GM12878 (cell line): Measurements from ENCODE around the gene CC2D1A. TPM values are rescaled to one million over a fixed set of nuclear protein-coding genes. Genes with fewer than 3 reads are reported as not detected.

Experiments
- CBX3 ChIP-seq: fragments of 200-600 bp; sonication (generic); IDR thresholded peaks from 2 replicates; pipeline ENCODE4 v1.6.1; 2016; ENCODE audit warnings: low read depth, borderline replicate concordance
- HCFC1 ChIP-seq: fragments of 150-350 bp; IDR thresholded peaks from 2 replicates; pipeline ENCODE4 v1.6.1; 2014; ENCODE audit warnings: low read length
- RAD21 ChIP-seq: IDR thresholded peaks from 2 replicates; pipeline ENCODE4 v1.6.1; 2011; ENCODE audit warnings: mild to moderate bottlenecking, low read depth, low read length, moderate library complexity; ENCODE audit not compliant: insufficient read depth
- RAD51 ChIP-seq: fragments of 450-650 bp; IDR thresholded peaks from 2 replicates; pipeline ENCODE4 v1.6.1; 2016; ENCODE audit warnings: moderate library complexity, mild to moderate bottlenecking, inconsistent platforms
- TCF3 ChIP-seq: IDR thresholded peaks from 2 replicates; pipeline ENCODE4 v1.6.1; 2012; ENCODE audit warnings: low read depth, mild to moderate bottlenecking, low read length, borderline replicate concordance; ENCODE audit not compliant: insufficient read depth
- ZNF622 ChIP-seq: fragments of 450-650 bp; IDR thresholded peaks from 2 replicates; pipeline ENCODE4 v1.6.1; 2017; ENCODE audit warnings: mild to moderate bottlenecking, inconsistent platforms
- polyA plus RNA-seq, 11 experiments: library from polyadenylated mRNA; depleted of rRNA in 4 of 11; unstranded in 6 of 11; stranded (reverse) in 5 of 11; fragments of >200 nt; fragmentation: Nextera tagmentation in 4 of 11; fragmentation: Illumina TruSeq in 1 of 11; extraction: Ambion mirVana in 4 of 11; extraction: Trizol in 1 of 11; gene quantifications; 1 replicate in 1 of 11; 2 replicates in 10 of 11; pipeline versions ENCODE4 v1.2.1 to v1.2.3, GENCODE V29; 2011 to 2016; ENCODE audit warnings: inconsistent platforms in 2 of 11, missing spikeins in 2 of 11, low read depth in 1 of 11
- total RNA-seq, 4 experiments: library from RNA; depleted of rRNA in 3 of 4; stranded (reverse); fragments of >200 nt in 3 of 4; fragmentation: Illumina TruSeq in 1 of 4; extraction: Trizol in 1 of 4; gene quantifications; 2 replicates each; pipeline versions ENCODE4 v1.2.1 to v1.2.3, GENCODE V29; 2013 to 2021
- TF ChIP-seq, protein P1 (sequence below): fragments of 450-650 bp; IDR thresholded peaks from 2 replicates; pipeline ENCODE4 v1.6.1; 2017; ENCODE audit warnings: mild to moderate bottlenecking, moderate library complexity
- TF ChIP-seq, protein P2 (sequence below): IDR thresholded peaks from 2 replicates; pipeline ENCODE4 v1.6.1; 2011; ENCODE audit warnings: mild to moderate bottlenecking, low read depth, low read length, moderate library complexity; ENCODE audit not compliant: insufficient replicate concordance
- TF ChIP-seq, protein P3 (sequence below): fragments of 450-650 bp; IDR thresholded peaks from 2 replicates; pipeline ENCODE4 v1.6.1; 2017; ENCODE audit warnings: mild to moderate bottlenecking, moderate library complexity
- TF ChIP-seq, protein P4 (sequence below): fragments of 150-350 bp; IDR thresholded peaks from 2 replicates; pipeline ENCODE4 v1.6.1; 2016; ENCODE audit warnings: low read depth, low read length

CC2D1A gene
- total and polyA plus RNA-seq, 10 of the 15 experiments (the other 5 are each of a cell fraction or from before 2014, with no cell fraction given) = 0.13 to 36.1 (median 16.1) TPM

DNA sequence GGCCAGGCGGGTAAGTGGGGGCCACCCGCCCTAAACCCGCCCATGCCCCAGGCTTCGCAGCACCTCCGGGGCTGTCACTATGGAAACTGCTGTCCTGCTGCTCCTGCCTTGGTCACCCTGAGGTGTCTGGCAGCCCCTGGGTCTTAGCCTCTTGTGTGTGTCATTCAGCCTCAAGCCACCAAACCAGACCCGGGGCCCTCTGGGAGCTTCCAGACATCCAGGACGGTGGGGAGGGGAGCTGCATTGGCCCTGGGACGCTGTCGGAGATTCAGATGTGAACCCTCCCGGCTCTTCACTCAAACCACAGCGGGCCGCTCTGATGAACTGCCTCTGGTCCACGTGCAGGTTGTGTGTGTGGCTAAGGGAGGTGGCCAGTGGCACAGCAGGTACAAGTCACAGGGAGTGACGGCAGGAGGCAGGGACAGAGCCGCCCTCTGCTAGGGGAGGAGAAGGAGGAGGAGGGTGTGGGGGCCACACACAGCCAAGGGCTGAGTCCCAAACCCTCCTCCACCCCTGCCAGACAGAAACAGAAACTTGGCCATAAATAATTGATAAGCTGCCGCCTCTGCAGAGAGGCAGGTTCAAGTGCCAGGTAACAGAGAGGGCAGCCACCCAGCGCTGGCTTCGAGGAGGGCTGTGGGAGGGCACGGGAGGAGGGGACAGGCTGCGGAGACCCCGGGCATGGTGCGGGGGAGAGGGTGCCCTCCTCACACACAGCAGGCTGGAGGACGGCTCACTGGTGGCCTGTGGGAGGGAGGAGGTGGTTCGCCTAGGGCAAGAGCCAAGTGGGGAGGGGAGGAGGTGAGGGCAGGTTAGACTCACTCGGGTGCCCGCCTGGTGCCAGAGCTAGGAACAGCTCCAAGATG is 21.0 kb upstream of the CC2D1A start (continued):
- TF ChIP-seq, protein P1, sequence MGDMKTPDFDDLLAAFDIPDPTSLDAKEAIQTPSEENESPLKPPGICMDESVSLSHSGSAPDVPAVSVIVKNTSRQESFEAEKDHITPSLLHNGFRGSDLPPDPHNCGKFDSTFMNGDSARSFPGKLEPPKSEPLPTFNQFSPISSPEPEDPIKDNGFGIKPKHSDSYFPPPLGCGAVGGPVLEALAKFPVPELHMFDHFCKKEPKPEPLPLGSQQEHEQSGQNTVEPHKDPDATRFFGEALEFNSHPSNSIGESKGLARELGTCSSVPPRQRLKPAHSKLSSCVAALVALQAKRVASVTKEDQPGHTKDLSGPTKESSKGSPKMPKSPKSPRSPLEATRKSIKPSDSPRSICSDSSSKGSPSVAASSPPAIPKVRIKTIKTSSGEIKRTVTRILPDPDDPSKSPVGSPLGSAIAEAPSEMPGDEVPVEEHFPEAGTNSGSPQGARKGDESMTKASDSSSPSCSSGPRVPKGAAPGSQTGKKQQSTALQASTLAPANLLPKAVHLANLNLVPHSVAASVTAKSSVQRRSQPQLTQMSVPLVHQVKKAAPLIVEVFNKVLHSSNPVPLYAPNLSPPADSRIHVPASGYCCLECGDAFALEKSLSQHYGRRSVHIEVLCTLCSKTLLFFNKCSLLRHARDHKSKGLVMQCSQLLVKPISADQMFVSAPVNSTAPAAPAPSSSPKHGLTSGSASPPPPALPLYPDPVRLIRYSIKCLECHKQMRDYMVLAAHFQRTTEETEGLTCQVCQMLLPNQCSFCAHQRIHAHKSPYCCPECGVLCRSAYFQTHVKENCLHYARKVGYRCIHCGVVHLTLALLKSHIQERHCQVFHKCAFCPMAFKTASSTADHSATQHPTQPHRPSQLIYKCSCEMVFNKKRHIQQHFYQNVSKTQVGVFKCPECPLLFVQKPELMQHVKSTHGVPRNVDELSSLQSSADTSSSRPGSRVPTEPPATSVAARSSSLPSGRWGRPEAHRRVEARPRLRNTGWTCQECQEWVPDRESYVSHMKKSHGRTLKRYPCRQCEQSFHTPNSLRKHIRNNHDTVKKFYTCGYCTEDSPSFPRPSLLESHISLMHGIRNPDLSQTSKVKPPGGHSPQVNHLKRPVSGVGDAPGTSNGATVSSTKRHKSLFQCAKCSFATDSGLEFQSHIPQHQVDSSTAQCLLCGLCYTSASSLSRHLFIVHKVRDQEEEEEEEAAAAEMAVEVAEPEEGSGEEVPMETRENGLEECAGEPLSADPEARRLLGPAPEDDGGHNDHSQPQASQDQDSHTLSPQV = no peak
- TF ChIP-seq RAD21 = no peak
- TF ChIP-seq, protein P2, sequence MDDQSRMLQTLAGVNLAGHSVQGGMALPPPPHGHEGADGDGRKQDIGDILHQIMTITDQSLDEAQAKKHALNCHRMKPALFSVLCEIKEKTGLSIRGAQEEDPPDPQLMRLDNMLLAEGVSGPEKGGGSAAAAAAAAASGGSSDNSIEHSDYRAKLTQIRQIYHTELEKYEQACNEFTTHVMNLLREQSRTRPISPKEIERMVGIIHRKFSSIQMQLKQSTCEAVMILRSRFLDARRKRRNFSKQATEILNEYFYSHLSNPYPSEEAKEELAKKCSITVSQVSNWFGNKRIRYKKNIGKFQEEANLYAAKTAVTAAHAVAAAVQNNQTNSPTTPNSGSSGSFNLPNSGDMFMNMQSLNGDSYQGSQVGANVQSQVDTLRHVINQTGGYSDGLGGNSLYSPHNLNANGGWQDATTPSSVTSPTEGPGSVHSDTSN = no peak
- TF ChIP-seq TCF3 = no peak
- TF ChIP-seq ZNF622 = no peak
- TF ChIP-seq, protein P3, sequence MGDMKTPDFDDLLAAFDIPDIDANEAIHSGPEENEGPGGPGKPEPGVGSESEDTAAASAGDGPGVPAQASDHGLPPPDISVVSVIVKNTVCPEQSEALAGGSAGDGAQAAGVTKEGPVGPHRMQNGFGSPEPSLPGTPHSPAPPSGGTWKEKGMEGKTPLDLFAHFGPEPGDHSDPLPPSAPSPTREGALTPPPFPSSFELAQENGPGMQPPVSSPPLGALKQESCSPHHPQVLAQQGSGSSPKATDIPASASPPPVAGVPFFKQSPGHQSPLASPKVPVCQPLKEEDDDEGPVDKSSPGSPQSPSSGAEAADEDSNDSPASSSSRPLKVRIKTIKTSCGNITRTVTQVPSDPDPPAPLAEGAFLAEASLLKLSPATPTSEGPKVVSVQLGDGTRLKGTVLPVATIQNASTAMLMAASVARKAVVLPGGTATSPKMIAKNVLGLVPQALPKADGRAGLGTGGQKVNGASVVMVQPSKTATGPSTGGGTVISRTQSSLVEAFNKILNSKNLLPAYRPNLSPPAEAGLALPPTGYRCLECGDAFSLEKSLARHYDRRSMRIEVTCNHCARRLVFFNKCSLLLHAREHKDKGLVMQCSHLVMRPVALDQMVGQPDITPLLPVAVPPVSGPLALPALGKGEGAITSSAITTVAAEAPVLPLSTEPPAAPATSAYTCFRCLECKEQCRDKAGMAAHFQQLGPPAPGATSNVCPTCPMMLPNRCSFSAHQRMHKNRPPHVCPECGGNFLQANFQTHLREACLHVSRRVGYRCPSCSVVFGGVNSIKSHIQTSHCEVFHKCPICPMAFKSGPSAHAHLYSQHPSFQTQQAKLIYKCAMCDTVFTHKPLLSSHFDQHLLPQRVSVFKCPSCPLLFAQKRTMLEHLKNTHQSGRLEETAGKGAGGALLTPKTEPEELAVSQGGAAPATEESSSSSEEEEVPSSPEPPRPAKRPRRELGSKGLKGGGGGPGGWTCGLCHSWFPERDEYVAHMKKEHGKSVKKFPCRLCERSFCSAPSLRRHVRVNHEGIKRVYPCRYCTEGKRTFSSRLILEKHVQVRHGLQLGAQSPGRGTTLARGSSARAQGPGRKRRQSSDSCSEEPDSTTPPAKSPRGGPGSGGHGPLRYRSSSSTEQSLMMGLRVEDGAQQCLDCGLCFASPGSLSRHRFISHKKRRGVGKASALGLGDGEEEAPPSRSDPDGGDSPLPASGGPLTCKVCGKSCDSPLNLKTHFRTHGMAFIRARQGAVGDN = no peak
- TF ChIP-seq, protein P4, sequence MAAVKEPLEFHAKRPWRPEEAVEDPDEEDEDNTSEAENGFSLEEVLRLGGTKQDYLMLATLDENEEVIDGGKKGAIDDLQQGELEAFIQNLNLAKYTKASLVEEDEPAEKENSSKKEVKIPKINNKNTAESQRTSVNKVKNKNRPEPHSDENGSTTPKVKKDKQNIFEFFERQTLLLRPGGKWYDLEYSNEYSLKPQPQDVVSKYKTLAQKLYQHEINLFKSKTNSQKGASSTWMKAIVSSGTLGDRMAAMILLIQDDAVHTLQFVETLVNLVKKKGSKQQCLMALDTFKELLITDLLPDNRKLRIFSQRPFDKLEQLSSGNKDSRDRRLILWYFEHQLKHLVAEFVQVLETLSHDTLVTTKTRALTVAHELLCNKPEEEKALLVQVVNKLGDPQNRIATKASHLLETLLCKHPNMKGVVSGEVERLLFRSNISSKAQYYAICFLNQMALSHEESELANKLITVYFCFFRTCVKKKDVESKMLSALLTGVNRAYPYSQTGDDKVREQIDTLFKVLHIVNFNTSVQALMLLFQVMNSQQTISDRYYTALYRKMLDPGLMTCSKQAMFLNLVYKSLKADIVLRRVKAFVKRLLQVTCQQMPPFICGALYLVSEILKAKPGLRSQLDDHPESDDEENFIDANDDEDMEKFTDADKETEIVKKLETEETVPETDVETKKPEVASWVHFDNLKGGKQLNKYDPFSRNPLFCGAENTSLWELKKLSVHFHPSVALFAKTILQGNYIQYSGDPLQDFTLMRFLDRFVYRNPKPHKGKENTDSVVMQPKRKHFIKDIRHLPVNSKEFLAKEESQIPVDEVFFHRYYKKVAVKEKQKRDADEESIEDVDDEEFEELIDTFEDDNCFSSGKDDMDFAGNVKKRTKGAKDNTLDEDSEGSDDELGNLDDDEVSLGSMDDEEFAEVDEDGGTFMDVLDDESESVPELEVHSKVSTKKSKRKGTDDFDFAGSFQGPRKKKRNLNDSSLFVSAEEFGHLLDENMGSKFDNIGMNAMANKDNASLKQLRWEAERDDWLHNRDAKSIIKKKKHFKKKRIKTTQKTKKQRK = no peak
- no peak for TF ChIP-seq RAD51
- TF ChIP-seq HCFC1 = no peak
- no peak for TF ChIP-seq CBX3
